Measurements from ENCODE around the gene GCN1.

GCN1 gene

DNA sequence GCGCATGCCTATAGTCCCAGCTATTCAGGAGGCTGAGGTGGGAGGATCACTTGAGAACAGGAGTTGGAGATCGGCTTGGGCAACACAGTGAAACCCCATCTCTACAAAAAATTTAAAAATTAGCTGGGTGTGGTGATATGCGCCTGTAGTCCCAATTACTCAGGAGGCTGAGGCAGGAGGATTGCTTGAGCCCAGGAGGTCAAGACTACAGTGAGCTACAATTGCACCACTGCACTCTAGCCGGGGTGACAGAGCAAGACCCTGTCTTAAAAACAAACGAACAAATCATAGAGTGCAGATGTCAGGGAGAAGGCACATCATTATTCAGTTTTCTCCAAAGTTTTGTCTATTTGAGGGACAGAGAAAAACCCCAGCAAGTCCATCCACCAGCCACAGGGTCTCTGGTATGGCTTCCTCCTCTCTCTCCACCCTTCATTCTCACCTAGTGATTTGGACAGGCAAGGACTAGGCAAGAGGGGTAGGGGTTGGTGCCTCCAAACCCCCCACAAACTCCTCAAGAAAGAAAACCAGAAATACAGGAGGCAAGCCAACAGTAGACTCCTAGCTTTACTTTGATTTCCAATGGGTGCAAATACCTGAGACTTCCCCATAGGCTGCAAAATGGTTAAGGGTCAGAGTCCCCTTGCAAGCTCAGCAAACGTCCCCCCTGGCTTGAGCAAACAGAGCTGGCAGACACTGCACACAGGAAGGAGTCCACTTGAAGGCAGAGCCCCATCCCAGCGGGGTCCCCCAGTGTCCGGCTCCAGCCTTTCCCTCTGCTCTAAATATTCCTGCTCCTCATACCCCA, 32.9 kb upstream of the GCN1 start:
- DNase-seq (ENCODE audit: insufficient read length) (no peak), FAIRE-seq (no peak)
- TF ChIP-seq TAF1 (IDR thresholded peaks at IDR 0.05; ENCODE audit: borderline replicate concordance, low read depth, low read length) (no peak), POLR2AphosphoS5 (IDR thresholded peaks at IDR 0.05; ENCODE audit: low read depth, low read length) (no peak), POLR2A (IDR thresholded peaks at IDR 0.05; ENCODE audit: low read depth, low read length) (no peak)

DNA sequence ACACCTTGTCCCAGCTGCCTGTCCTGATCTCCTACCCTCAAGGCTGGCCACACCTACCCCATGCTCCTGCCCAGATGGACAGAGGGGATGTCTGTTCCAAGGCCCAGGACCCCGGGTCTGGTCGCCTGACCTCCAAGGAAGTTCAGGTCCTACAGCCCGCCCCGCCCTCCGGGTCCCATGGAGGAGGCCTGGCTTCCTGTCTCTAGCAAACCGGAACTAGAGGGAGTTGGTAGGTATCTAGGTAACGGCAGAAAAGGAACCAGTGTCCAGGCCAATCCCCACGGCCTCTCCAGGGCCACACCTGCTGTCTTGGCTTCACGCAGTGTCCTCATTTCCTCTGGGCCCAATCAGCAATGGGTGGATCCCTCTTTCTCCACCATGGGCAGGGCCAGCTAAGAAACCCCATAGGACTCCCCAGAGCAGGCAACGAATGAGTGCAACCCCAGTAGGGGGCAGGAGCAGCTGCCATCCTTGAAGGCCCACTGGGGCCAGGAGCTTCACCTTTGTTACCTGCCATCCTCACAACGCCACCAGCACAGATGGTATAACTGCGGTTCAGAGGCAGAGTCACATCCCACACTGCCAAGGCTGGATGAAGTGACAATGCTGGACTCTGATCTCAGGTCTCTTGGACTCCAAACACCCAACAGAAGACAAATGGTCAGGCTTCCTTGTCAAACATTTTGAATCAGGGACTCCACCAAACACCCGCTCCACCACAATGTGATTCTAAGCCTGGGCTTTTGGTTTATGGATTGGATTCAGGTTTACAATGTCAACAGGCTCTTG, 31.5 kb upstream of the GCN1 start:
- DNase-seq (ENCODE audit: insufficient read length) (no peak), FAIRE-seq (no peak)
- TF ChIP-seq POLR2A (IDR thresholded peaks at IDR 0.05; ENCODE audit: low read depth, low read length), result no peak
- no peak for TF ChIP-seq POLR2AphosphoS5 (IDR thresholded peaks at IDR 0.05; ENCODE audit: low read depth, low read length)
- no peak for TF ChIP-seq TAF1 (IDR thresholded peaks at IDR 0.05; ENCODE audit: borderline replicate concordance, low read depth, low read length)

DNA sequence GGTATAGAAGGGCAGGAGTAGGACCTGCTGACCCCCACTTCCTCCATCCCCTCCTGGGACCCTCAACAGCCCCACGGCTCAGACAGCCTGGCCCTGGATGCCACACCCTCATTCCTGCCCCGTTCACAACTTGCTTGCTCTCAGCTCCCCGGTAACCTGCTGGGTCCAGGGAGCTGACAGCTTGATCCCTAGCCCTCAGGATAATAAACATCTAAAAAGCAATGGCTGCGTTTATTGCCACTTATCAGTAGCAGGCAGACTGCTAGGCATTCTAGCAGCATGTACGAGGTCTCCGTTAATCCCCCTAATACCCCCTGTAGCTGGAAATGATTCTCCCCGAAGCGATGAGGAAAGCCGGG, 30.7 kb upstream of the GCN1 start:
- no peak for TF ChIP-seq POLR2AphosphoS5 (IDR thresholded peaks at IDR 0.05; ENCODE audit: low read depth, low read length)
- TF ChIP-seq TAF1 (IDR thresholded peaks at IDR 0.05; ENCODE audit: borderline replicate concordance, low read depth, low read length), result no peak
- no peak for TF ChIP-seq POLR2A (IDR thresholded peaks at IDR 0.05; ENCODE audit: low read depth, low read length)
- no peak for FAIRE-seq
- no peak for DNase-seq (ENCODE audit: insufficient read length)

DNA sequence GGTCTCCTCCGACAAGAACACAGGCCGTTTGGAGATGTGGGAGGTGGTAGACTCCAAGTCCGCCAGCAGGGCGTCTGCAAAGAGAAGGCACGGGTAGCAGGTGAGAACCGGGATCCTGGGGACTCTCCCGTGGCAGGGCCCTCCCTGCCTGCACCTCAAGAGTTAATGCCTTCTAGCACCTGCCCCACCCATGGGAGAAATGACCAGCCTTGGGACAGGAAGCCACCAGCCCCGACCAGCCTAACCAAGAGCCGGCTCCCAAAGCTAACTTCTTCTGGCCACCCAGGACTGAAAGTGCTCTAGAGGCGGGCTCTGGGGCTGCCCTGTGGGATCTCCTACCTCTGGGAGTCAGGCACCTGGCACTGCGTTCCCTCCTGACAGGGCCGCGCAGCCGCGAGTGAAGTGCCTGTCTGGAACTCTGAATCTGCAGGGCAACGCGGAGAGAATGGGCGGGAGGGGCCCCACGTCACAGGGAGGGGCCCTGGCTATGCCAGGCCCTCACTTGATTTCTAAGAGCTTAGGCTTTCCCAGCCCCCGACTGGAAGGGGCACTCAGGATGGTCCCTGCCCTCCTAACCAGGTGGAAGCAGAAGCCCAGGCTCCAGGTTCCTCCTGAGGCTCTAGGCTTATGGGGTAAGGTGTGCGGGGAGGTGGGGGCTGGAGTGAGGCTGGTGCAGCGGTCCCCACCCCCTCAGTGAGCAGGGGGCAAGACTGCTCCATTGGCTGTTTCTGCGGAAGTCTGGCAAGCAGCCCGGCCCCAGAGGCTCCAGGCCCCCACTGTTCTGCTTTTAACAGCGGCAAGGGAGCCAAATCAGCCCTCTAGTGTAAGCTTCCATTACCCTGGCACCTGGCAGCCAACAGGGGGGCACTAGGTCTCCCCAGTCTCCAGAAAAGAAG, 30.0 kb upstream of the GCN1 start:
- FAIRE-seq (no peak), DNase-seq (ENCODE audit: insufficient read length) (no peak)
- TF ChIP-seq POLR2A (IDR thresholded peaks at IDR 0.05; ENCODE audit: low read depth, low read length) (no peak), TAF1 (IDR thresholded peaks at IDR 0.05; ENCODE audit: borderline replicate concordance, low read depth, low read length) (no peak), POLR2AphosphoS5 (IDR thresholded peaks at IDR 0.05; ENCODE audit: low read depth, low read length) (no peak)

DNA sequence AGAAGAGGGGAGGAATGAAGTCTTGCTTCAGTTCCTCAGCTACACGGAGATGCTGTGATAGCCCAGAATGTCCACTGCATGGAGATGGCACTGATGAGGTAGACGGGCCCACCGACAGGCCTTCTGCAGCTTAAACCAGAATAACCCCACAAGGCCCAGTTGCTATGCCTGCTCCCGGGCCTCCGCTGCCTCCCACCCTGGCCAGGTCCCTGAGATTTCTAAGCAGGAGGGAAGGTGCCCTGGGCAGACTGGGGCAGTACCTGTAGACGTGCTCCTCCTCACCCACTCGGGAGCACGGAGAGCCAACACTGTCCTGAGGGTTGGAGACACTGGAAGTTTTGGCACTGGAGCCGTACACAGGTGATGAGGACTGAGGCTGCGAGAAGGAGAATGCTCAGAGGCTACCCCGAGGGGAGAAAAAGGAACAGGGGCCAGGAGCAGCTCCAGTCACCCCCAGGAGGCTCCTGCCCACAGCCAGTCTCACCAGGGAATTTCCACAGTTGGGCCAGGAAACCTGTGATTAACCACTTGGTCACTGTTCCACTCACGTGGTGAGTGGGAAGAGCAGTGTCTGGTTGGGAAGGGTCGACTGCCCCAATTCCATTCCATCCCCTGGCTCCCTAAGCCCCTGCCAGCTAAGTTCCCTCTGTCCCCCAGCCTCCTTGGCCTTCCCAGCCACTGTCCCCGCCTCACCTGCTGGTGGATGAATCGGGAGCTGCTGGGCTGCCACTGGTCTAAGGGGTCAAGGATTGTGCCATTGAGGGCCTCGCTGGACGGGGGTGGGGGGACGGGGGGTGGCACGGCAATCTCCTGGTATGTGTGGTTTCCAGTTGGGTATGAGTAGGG, 29.2 kb upstream of the GCN1 start:
- FAIRE-seq (no peak), DNase-seq (ENCODE audit: insufficient read length) (no peak)
- TF ChIP-seq POLR2AphosphoS5 (IDR thresholded peaks at IDR 0.05; ENCODE audit: low read depth, low read length), result no peak
- TF ChIP-seq TAF1 (IDR thresholded peaks at IDR 0.05; ENCODE audit: borderline replicate concordance, low read depth, low read length), result no peak
- no peak for TF ChIP-seq POLR2A (IDR thresholded peaks at IDR 0.05; ENCODE audit: low read depth, low read length)

DNA sequence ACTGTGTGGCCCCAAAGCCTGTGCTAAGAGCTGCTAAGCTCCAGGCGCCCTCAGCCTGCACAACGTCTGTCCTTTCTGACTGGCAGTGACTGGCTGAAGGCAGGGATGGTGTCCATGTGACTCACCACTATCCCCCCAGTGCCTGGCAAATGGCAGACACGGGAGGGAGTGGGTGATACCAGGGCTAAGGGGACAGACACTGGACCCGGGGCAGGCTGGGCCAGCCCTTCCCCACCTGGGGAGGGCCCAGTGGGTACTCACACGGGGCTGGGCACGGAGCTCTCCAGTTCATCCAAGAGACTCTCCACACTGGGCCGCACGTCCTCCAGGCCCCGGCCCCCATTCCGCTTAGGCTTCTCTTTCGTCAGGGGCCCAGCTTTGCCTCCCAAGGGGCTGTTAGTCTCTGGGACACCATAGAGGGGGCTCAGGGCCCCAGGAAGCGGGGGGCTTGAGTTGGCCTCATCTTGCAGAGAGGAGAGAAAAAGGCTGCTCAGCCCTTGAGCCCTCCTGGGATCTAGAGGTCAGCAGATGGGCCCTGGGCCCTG, 27.8 kb upstream of the GCN1 start:
- FAIRE-seq (no peak), DNase-seq (ENCODE audit: insufficient read length) (no peak)
- TF ChIP-seq POLR2AphosphoS5 (IDR thresholded peaks at IDR 0.05; ENCODE audit: low read depth, low read length) (no peak), TAF1 (IDR thresholded peaks at IDR 0.05; ENCODE audit: borderline replicate concordance, low read depth, low read length) (no peak), POLR2A (IDR thresholded peaks at IDR 0.05; ENCODE audit: low read depth, low read length) (no peak)

DNA sequence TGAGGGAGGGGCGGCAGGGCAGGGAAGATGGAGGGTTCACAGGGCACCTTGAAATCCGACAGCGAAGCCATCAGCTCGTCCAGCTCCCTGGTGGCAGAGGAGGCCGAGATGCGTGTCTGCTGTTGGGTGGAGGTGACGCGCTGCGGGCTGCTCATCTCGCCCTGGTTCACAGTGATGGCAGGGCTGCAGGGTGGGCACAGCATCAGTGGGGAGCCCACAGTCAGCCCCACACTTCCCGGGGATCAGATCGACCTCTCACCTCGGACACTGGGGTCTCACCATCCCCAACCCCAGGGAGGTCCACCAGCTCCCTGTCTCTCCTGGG, 27.0 kb upstream of the GCN1 start:
- no peak for DNase-seq (ENCODE audit: insufficient read length)
- no peak for TF ChIP-seq POLR2AphosphoS5 (IDR thresholded peaks at IDR 0.05; ENCODE audit: low read depth, low read length)
- TF ChIP-seq POLR2A (IDR thresholded peaks at IDR 0.05; ENCODE audit: low read depth, low read length), result no peak
- no peak for TF ChIP-seq TAF1 (IDR thresholded peaks at IDR 0.05; ENCODE audit: borderline replicate concordance, low read depth, low read length)
- no peak for FAIRE-seq

DNA sequence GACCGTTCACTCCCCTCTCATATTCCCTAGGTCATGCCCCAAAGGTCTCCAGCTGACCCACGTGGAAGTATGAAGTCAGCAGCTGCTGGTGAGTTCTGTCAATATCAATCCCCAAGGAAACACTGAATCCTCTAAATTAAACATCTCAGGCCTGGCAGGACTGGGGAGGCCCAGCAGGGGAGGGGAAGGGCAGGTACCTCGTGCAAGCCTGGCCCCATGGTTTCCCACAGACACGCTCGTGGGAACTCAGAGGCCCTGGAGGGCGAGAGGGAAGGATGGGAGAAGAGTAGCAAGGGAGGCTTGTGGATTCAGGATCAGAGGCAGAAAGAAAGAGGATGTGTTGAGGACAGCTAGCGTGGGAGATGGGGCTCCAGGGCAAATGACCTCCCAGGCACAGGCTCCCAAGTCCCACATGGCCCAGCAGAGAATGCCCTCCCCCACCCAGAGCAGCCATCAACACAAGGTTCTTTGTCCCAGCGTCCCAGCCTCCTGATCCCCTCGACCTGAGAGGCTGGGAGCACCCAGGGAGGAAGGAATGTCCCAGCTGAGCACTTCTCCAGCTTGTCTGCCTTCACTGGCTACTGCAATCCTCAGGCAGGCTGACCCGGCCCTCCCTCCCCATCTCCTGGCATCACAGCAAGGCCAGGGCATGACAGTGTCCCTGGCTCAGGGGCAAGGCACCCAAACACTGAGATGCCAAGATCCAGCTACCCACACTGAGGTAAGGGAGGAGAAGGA, 26.5 kb upstream of the GCN1 start:
- TF ChIP-seq POLR2A (IDR thresholded peaks at IDR 0.05; ENCODE audit: low read depth, low read length) (no peak), POLR2AphosphoS5 (IDR thresholded peaks at IDR 0.05; ENCODE audit: low read depth, low read length) (no peak), TAF1 (IDR thresholded peaks at IDR 0.05; ENCODE audit: borderline replicate concordance, low read depth, low read length) (no peak)
- no peak for FAIRE-seq
- DNase-seq (ENCODE audit: insufficient read length), result no peak

DNA sequence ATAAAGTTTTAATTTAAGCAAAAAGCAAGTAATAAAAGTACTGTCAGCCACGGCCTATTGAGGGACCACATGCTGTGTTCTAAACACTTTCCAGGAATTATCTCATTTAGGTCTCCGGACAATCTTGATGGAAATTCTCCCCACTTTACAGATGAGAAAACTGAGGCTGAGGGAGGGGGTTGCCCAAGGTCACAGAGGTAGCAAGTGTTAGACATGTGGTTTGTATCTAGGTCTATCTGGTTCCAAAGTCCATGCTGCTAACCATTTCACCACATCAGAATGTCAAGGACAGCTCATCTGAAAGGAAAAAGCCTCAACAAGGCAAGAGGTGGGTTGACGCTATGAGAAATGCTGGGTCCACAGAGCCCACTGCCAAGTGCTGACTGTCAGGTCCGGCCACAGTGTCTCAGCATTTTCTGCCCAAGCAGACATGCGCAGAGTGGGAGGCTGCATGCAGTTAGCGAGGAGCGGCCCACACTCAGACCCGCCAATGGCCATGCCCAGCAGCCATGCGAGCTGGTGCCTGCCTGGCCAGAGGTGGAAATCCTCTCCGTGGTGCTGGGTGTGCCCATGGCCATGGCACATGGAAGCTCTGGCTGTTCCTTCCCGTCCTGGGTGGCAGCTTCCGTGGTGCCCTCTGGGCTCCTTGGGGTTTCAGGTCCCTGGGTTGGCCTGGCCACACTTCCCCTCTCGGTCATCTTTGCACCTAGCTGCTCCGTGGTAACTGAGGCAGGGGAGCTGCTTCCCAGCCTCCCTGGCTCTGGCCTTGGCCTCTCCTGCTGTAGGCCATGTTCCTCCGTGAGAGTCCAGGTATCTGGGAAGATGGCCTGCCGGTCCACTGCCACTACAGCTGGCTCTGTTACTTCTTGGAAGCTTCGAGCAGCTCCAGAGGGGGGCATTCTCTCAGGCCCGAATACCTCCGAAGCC, 24.4 kb upstream of the GCN1 start:
- no peak for DNase-seq (ENCODE audit: insufficient read length)
- TF ChIP-seq POLR2AphosphoS5 (IDR thresholded peaks at IDR 0.05; ENCODE audit: low read depth, low read length) (no peak), TAF1 (IDR thresholded peaks at IDR 0.05; ENCODE audit: borderline replicate concordance, low read depth, low read length) (no peak), POLR2A (IDR thresholded peaks at IDR 0.05; ENCODE audit: low read depth, low read length) (no peak)
- FAIRE-seq, result no peak

Data from GM12892 (cell line).